ENCODE measurements around the gene CLCN7.

CLCN7 gene

GRCh38 chr16:1492923-1493745 lies 18.3 kb upstream of the CLCN7 start, which contains the start of gene TELO2:
TSS of gene TELO2 (plus strand) at chr16:1493360. CDS start at chr16:1494282, 922 bp downstream.
- peak; percentile 83 to 85 for DNase-seq (ENCODE audit: low read depth in 2 of 2)
- peak within 1 kb of the TSS; percentile 78 to 84 for H3K4me3 ChIP-seq (replicated peaks in 1 of 2; ENCODE audit: low read depth in 2 of 2, low read length in 2 of 2)
- TF ChIP-seq CTCF (IDR thresholded peaks at IDR 0.05; ENCODE audit: low read depth, low read length) = no peak

GRCh38 chr16:1492082-1492922 lies 17.5 kb upstream of the CLCN7 start:
- no peak for DNase-seq (ENCODE audit: low read depth in 2 of 2)
- H3K4me3 ChIP-seq (replicated peaks in 1 of 2; ENCODE audit: low read depth in 2 of 2, low read length in 2 of 2) = peak overlapping the region in 1 of 2 donors; percentile 41
- TF ChIP-seq CTCF (IDR thresholded peaks at IDR 0.05; ENCODE audit: low read depth, low read length) = no peak

GRCh38 chr16:1491327-1491726 lies 16.5 kb upstream of the CLCN7 start:
- DNase-seq (ENCODE audit: low read depth in 2 of 2) = no peak
- H3K4me3 ChIP-seq (replicated peaks in 1 of 2; ENCODE audit: low read depth in 2 of 2, low read length in 2 of 2) = no peak overlapping the region
- no peak for TF ChIP-seq CTCF (IDR thresholded peaks at IDR 0.05; ENCODE audit: low read depth, low read length)

- no peak for DNase-seq (ENCODE audit: low read depth in 2 of 2)
- no peak overlapping the region for H3K4me3 ChIP-seq (replicated peaks in 1 of 2; ENCODE audit: low read depth in 2 of 2, low read length in 2 of 2)
- TF ChIP-seq CTCF (IDR thresholded peaks at IDR 0.05; ENCODE audit: low read depth, low read length) = no peak
These were observed 14.2 kb upstream of the CLCN7 start for GRCh38 chr16:1489077-1489476.

- DNase-seq (ENCODE audit: low read depth in 2 of 2) = no peak
- H3K4me3 ChIP-seq (replicated peaks in 1 of 2; ENCODE audit: low read depth in 2 of 2, low read length in 2 of 2) = no peak within 1 kb of the TSS
- no peak for TF ChIP-seq CTCF (IDR thresholded peaks at IDR 0.05; ENCODE audit: low read depth, low read length)
These were observed 13.8 kb upstream of the CLCN7 start, which contains the start of gene PTX4 for GRCh38 chr16:1488619-1489018. TSS of gene PTX4 (minus strand) at chr16:1488944. CDS start at chr16:1488909, 35 bp downstream.

GRCh38 chr16:1488054-1488601 lies 13.3 kb upstream of the CLCN7 start:
- TF ChIP-seq CTCF (IDR thresholded peaks at IDR 0.05; ENCODE audit: low read depth, low read length) = no peak
- no peak for DNase-seq (ENCODE audit: low read depth in 2 of 2)
- no peak overlapping the region for H3K4me3 ChIP-seq (replicated peaks in 1 of 2; ENCODE audit: low read depth in 2 of 2, low read length in 2 of 2)

Measured in cardiac fibroblast (primary cell).